Rectal smooth muscle tissue (tissue), 1 donor: ENCODE data around the gene CFAP119.

ENCODE experiments used
- H3K27ac ChIP-seq: one replicate; pipeline ENCODE4 v1.7.0; 2013; ENCODE audit warnings: low read depth, low read length, inconsistent platforms
- H3K27me3 ChIP-seq: one replicate; pipeline ENCODE4 v1.7.0; 2013; ENCODE audit warnings: low read length; ENCODE audit not compliant: control insufficient read depth, insufficient read depth
- H3K36me3 ChIP-seq: one replicate; pipeline ENCODE4 v1.7.0; 2013; ENCODE audit warnings: low read length; ENCODE audit not compliant: control insufficient read depth, insufficient read depth
- H3K4me1 ChIP-seq: one replicate; pipeline ENCODE4 v1.7.0; 2013; ENCODE audit warnings: low read length; ENCODE audit not compliant: control insufficient read depth, insufficient read depth
- H3K4me3 ChIP-seq: one replicate; pipeline ENCODE4 v1.7.0; 2013; ENCODE audit warnings: low read length
- H3K9ac ChIP-seq: one replicate; pipeline ENCODE4 v1.7.0; 2013; ENCODE audit warnings: low read length

Gene CFAP119

DNA sequence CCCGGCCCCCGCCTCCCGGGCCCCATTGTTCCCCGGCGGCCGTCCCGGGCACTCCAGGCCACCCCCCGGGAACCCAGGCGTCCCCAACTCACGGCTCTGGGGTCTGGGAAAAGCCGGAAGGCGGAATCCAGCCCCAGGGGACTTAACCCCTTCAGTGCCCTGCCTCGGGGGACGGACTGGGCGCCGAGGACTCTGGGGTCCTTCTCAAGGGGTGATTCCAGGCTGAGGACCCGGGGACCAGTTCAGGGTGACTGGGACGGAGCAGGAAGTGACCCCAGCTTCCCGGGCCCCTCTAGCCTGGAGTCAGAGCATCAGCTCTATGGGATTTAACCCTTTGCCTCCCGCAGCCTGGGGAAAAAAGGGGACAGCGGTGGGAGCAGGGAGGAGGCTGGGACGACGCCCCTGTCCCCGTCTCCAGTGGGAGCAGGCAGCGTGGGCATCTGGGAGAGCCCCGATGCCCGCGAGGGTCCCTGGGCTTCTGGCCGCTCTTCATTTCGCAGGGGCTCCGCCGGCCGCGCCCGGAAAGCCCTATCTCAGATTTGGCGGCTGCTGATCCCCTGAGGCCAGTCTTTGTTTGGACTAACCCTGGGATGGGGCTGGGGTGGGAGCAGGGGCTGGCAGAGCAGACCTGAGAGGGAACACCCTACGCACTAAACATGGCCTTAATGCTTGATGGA is 25.2 kb upstream of the CFAP119 start, which contains the start of gene ZNF629:
TSS of gene ZNF629 (minus strand) at position 270 of the 677 bp plus-strand sequence. CDS start 2,723 bp downstream, outside the sequence.
- peak within 1 kb of the TSS; percentile 92 for H3K9ac ChIP-seq
- H3K27me3 ChIP-seq: no peaks in the 10 kb centered on the region
- peaks cover 7% of the 10 kb centered on the region for H3K4me1 ChIP-seq
- peak within 1 kb of the TSS; percentile 88 for H3K27ac ChIP-seq
- H3K36me3 ChIP-seq: peaks cover 14% of the 10 kb centered on the region
- peak within 1 kb of the TSS; percentile 91 for H3K4me3 ChIP-seq

DNA sequence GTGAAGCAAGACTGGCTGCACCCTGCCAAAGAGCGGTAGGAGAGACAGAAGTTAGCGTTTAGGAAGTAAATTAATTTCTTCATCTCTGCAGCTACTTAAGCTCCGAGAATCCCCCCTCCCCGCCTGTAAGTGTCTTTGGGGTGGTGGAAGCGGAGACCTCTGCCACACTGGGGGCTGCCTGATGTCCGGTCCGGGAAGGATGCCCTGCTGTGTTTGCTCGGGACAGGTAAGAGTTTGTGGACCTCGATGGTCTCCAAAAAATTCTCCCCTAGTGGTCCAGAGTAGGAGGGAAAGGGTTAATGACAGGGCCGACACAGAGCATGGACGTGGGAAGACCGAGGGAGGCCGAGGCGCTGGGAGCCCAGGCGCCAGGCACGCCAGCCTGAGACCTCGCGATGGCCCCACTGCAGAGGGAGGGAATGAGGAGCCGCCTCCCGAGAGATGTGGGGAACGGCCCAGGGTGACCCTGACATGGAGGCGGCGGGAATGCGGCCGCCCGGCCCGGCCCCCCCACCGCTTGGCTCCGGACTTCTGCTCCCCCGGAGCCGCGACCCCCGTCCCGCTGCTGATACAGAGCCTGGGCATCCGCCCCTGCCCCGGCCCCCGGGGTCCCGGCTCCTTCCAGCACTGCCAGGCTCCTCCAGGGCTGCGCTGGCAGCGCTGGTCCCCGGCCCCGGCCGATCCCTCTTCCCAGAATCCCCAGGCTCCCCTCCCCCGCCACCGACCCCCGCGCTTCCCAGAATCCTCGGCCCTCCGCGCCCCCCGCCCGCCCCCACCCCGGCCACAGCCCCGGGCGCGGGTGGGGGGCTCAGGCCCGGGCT is 24.5 kb upstream of the CFAP119 start:
- Histone ChIP-seq H3K4me1 (peaks cover 7% of the 10 kb centered on the region), H3K27me3 (no peaks in the 10 kb centered on the region), H3K36me3 (peaks cover 14% of the 10 kb centered on the region), H3K27ac (peak overlapping the region; percentile 88), H3K9ac (no peak overlapping the region), H3K4me3 (peak overlapping the region; percentile 91)

GRCh38 chr16:30785126-30786106 is 23.6 kb upstream of the CFAP119 start:
- H3K4me1 ChIP-seq: peaks cover 7% of the 10 kb centered on the region
- no peaks in the 10 kb centered on the region for H3K27me3 ChIP-seq
- H3K9ac ChIP-seq: no peak overlapping the region
- H3K36me3 ChIP-seq: peaks cover 14% of the 10 kb centered on the region
- H3K27ac ChIP-seq: peak overlapping the region; percentile 56
- H3K4me3 ChIP-seq: peak overlapping the region; percentile 54

GRCh38 chr16:30784215-30784614 is 22.4 kb upstream of the CFAP119 start:
- Histone ChIP-seq H3K4me1 (peaks cover 7% of the 10 kb centered on the region), H3K9ac (no peak overlapping the region), H3K27me3 (no peaks in the 10 kb centered on the region), H3K36me3 (peaks cover 14% of the 10 kb centered on the region), H3K27ac (no peak overlapping the region), H3K4me3 (no peak overlapping the region)

- Histone ChIP-seq H3K4me1 (peaks cover 7% of the 10 kb centered on the region), H3K4me3 (no peak overlapping the region), H3K27me3 (no peaks in the 10 kb centered on the region), H3K36me3 (peaks cover 14% of the 10 kb centered on the region), H3K9ac (no peak overlapping the region), H3K27ac (no peak overlapping the region)
These were observed 21.6 kb upstream of the CFAP119 start for GRCh38 chr16:30783280-30784109.

DNA sequence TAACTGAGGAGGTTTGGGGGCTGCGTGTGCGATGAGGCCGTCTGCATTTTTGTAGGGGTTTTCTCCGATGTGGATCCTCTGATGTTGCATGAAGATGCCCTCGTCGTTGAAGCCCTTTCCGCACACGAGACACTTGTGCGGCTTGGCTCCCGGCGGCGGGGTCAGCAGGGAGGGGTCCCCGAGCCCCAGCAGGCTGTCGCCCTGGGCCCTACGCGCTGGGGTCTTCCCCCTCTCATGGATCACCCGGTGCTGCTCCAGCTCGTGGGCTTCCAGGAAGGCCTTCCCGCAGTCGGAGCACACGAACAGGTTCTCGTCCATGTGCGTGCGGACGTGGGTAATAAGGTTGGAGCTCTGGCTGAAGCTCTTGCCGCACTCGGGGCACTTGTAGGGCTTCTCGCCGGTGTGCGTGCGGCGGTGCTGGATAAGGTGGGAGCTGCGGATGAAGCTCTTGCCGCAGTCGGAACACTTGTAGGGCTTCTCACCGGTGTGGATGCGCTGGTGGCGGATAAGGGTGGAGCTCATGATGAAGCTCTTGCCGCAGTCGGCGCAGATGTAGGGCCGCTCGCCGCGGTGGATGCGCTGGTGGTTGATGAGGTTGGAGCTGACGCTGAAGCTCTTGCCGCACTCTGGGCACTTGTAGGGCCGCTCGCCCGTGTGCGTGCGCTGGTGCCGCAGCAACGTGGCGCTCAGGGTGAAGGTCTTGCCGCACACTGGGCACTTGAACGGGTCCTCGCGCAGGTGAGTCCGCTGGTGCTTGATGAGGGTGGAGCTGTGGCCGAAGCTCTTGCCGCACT is 20.8 kb upstream of the CFAP119 start:
- Histone ChIP-seq H3K4me1 (peaks cover 6% of the 10 kb centered on the region), H3K36me3 (peaks cover 14% of the 10 kb centered on the region), H3K9ac (no peak overlapping the region), H3K27ac (no peak overlapping the region), H3K27me3 (no peaks in the 10 kb centered on the region), H3K4me3 (no peak overlapping the region)

DNA sequence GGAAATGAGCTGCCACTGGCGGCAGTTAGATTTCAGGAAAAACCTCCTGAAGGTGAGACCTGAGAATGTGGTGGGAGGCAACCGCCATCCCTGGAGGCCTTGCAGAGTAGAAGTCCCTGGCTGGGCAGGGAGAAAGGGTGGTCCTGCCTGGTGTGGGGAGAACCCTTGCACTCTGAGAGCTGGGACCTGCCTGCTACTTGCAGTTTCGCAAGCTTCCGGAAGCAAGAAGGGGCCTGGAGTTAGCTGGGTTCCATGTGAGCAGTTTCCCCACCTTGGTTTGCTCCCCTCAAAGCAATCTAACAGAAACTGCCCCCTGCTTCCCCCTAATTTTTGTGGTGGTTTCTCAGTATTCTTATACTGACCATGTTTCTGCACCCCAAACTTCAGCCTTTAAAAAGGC is 18.7 kb upstream of the CFAP119 start:
- no peaks in the 10 kb centered on the region for H3K27me3 ChIP-seq
- peaks cover 14% of the 10 kb centered on the region for H3K36me3 ChIP-seq
- H3K27ac ChIP-seq: no peak overlapping the region
- H3K9ac ChIP-seq: no peak overlapping the region
- no peaks in the 10 kb centered on the region for H3K4me1 ChIP-seq
- no peak overlapping the region for H3K4me3 ChIP-seq

DNA sequence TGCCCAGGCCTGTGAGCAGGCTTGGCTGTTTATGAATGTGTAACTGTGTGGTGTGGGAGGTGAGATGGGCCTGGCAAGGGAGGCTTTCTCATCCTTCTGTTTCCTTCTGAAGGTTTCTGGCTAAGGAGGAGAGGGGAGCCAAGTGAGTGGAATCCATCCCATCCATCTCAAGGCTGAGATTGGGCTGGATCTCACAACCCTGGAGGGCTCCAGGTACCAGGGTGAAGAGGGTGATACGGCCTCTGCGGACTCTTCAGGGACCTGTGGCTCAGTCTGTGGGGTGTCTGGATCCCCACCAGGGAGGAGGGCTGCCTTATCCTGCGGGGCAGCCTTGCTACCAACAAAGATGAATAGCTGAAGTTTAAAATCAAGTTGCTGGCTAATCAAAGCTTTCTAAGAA is 18.2 kb upstream of the CFAP119 start:
- Histone ChIP-seq H3K27me3 (no peaks in the 10 kb centered on the region), H3K27ac (no peak overlapping the region), H3K9ac (no peak overlapping the region), H3K4me1 (peaks cover under 1% of the 10 kb centered on the region), H3K36me3 (peaks cover 14% of the 10 kb centered on the region), H3K4me3 (no peak overlapping the region)

- no peak overlapping the region for H3K27ac ChIP-seq
- no peak overlapping the region for H3K9ac ChIP-seq
- H3K27me3 ChIP-seq: no peaks in the 10 kb centered on the region
- H3K4me3 ChIP-seq: no peak overlapping the region
- H3K4me1 ChIP-seq: peaks cover 4% of the 10 kb centered on the region
- peaks cover 14% of the 10 kb centered on the region for H3K36me3 ChIP-seq
These were observed 17.7 kb upstream of the CFAP119 start for GRCh38 chr16:30779596-30779995.

DNA sequence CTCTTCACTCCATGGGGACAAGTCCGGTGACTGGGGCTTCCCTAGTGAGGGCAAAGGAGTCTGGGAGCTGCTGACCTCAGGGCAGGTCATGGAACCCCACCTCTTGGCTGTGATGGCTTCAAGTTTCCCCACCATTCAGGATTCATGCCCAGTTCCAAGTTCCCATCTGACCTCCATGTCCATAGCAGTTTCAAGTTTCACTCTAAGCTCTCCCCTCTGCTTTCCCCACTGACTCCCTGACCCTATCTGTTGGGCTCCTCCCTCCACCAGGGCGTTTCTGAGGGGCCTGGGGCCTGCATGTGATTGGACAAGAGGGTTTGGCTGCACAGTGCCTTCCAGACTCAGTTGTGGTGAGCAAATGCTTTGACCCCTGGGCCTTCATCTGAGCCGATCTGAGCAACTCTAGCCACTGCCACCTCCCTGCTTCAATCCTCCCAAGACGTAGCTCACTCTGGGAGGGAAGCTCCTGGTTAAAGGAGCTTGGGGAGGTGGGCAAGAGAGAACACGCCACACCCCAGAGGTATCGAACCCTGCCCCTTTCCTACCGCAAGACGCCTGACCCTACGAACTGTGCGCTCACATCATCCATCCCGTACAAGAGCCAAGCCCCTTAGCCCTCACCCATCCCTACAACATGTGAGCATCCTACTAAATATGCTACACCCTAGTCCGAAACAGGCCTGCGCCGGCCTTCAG is 16.8 kb upstream of the CFAP119 start:
- H3K36me3 ChIP-seq: peaks cover 17% of the 10 kb centered on the region
- no peaks in the 10 kb centered on the region for H3K27me3 ChIP-seq
- H3K4me3 ChIP-seq: no peak overlapping the region
- no peak overlapping the region for H3K27ac ChIP-seq
- no peak overlapping the region for H3K9ac ChIP-seq
- peaks cover 4% of the 10 kb centered on the region for H3K4me1 ChIP-seq
